HG03064 (cell line): Measurements from ENCODE around the gene CUX1.
"Not testable (repeated sequence)": the region's sequence is repeated elsewhere in the genome, so short reads cannot be mapped to it uniquely, and the experiment has no call there.

Source experiments
- ATAC-seq: cut with Tn5 transposase; IDR thresholded peaks from one replicate; pipeline ENCODE4 v1.9.1; 2021; ENCODE audit warnings: low read depth; ENCODE audit not compliant: unreplicated experiment

CUX1 gene

DNA sequence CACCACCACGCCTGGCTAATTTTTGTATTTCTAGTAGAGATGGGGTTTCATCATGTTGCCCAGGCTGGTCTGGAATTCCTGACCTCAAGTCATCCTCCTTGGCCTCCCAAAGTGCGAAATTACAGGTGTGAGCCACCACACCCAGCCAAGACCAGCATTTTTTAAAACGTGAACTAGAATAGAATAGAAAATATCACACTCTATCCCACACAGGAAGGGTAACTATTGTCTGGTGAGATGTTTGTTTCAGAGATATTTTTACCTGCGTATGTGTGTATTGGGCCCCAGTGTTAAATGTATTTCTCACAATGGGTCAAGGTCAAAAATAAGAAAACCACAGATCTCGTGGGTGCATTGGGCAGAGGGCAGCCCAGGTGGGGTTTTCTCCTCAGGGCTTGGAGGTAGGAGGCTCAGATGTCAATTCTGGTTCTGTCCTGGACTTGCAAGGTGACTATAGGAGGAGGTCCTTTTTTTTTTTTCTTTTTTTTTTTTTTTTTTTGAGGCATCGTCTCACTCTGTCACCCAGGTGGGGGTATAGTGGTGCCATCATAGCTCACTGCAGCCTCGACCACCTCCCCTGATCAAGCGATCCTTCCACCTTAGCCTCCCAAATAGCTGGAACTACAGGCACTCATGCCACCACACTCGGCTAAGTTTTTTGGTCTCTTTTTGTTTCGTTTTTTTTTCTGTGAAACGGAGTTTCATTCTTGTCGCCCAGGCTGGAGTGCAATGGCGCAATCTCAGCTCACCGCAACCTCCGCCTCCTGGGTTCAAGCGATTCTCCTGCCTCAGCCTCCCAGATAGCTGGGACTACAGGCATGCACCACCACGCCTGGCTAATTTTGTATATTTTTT lies 488.2 kb downstream of the CUX1 start:
- ATAC-seq, result peak; percentile 61

DNA sequence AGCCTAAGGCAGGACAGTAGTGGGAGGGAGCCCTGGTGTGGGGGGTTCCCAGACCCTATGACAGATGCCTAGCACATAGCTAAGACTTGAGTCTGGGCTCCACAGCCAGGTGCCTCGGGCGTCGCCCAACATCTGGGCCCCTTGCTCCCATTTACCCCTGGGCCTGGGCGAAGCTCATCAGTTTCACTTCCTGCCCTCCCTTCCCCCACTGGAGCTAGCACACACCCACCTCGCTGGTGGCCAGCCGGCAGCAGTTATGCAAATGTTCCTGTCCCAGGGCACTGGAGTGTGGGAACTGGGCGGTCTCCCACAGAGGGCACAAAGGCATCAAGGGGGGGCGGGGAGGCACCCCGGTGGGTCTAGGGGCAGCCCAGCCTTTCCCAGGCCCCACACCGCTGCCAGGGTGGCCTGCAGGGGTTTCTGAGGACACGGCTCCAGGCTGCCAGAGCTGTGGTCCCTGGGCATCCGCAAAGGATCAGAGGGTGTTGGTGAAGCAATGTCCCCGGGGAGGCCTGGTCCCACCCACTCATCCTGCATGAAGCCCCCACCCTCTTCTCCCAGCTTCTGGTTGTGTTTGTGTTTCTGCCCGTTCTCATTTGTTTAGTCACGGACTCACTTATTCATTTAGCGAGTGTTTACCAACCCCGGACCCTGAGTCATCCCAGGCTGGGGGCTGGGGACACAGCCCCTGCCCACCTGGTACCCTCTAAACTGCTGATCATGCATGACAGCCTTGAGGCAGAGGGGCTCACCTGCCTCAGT lies 489.7 kb downstream of the CUX1 start:
- ATAC-seq, result peak; percentile 46

DNA sequence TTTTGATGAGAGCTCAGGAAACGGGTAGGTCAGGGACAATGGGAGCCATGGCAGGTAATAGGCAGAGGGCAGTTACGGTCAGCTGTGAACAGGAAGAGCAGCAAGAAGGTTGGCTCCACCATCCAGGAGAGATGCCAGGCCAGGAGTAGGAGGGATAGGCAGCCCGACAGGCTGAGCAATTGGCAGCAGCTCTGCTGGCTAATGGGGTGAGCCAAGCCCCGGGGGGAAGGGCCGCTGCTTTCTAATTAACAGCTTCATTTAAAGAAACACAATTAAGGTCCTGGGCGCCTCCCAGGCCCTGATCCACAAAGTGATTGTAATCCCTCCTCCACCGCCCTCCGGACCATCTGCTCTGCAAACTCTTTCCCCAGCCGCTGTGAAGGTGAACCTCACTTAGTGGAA lies 493.0 kb downstream of the CUX1 start:
- ATAC-seq, result no peak

DNA sequence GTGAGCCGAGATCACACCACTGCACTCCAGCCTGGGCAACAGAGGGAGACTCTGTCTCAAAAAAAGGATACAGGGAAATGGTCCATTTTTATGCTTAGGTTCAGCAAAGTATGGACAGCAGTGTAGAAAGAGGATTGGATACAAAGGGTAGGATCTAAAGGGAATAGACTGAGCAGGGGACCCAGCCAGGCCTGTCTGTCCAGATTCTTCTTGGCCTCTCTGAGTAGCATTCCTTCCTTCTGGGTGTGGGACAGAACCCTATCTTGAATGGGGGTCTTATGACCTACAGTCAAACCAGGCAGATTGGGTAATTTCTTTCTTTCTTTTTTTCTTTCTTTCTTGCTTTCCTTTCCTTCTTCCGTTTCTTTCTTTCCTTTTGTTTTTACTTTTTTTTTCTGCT lies 494.9 kb downstream of the CUX1 start:
- no peak for ATAC-seq

DNA sequence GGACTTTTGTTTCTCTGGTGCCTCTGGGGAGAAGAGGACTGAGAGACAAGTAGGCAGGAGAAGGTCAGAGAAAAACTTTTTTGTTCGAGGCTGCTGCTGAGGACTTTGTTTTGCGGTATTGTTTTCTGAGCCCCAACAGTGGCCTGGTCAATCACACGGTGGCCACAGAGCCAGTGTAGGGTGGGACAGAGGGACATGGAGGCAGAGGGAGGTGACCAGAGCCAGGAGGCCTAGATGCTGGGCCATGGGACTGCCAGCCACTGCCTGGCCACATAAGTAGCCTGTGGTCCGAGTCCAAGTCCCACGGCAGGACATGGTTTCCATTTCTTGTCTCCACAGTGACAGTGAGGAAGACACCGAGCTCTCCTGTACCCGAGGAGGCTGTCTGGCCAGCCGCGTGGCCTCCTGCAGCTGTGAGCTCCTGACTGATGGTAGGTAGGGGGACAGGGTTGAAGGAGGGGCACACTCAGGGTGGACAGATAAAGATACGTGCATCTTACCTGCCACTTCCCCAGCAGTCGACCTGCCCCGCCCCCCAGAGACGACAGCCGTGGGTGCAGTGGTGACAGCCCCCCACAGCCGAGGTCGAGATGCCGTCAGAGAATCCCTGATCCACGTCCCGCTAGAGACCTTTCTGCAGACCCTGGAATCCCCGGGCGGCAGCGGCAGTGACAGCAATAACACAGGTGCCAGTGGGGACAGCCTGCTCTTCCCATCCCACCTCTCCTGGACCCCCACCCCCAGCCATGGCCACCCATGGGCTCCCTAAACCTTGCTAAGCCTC lies 496.8 kb downstream of the CUX1 start:
- ATAC-seq, result no peak

DNA sequence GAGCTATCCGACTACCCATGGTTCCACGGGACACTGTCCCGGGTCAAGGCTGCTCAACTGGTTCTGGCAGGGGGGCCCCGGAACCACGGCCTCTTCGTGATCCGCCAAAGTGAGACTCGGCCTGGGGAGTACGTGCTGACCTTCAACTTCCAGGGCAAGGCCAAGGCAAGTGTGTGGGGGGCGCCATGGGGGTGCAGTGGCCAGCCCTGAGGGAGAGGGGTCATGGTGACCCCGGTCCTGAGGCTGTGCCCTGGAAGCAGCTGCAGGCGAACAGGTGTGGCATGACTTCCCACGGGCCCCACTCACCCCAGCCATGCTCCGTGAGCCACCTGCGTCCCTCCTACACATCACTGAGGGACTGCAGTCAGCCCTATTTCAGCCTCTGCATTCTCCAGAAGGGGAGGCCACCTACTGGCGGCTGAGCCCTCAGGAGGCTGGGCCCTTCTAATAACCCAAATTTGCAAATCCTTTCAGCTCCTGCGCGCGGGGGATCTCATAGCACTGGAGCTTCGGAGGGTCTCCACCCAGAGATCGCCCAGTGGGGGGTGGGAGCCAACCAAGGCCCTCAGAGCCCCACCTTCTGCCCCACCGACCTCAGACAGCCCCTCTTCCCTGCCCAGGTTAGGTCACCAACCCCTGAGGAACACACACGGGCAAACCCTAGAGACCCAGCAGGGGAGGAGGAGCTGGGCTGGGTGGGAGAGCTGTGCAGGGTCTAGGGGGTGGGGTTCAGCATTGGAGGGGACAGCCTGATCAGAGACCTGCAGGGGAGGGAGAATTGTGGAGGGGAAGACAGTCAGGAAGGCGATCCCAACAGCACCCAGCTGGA lies 500.0 kb downstream of the CUX1 start:
- ATAC-seq, result no peak

DNA sequence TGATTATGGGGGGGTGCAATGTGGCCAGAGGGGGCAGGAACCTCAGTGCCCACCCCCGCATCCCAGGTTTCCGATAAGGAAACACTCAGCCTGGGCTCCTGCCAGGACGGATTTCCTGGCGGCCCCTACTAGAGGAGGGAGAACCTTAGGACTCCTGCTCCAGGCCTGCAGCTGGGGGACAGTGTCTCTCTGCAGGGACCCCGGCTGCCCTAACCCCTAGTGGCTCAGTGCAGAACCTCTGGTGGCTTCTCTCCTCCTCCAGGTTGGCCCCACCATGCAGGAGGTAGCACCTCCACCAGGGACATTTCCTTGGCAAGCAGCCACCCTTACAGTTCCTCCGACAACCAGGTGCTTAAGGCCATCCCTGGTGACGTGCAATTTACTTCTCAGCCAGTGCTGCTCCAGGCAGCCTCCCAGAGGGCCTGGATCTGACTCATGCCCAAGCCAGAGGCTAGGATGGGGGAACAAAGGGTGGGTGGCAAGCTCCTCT lies 501.1 kb downstream of the CUX1 start:
- no peak for ATAC-seq

DNA sequence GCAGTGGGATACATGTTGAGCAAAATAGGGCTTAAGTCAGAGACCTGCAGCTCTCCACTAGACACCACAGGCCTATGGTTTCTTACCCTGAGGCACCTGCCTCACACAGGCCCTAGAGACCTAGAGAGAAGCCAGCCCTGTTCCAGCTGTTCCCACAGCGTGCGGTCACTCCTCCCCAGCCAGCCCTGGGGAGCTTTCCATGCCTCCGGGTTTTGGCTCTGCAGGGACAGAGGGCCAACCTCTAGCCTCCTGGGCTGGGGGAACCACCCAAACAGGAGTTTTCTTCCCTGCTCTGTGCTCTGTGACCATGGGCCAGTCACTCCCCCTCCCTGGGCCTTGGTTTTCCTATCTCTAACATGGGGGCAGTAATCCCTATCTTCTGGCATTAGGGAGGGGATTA lies 502.2 kb downstream of the CUX1 start:
- ATAC-seq, result no peak

DNA sequence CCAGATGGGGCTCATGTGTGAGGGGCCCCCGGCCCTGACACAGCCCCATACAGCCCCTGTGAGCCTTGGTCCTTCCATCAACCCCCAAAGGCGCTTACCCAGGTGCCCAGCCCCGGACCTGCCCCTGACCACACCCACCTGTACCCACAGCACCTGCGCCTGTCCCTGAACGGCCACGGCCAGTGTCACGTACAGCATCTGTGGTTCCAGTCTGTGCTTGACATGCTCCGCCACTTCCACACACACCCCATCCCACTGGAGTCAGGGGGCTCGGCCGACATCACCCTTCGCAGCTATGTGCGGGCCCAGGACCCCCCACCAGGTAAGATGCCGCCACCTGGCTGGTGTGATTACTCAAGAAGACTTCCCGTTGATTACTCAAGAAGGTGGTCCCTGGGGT lies 502.8 kb downstream of the CUX1 start:
- no peak for ATAC-seq

DNA sequence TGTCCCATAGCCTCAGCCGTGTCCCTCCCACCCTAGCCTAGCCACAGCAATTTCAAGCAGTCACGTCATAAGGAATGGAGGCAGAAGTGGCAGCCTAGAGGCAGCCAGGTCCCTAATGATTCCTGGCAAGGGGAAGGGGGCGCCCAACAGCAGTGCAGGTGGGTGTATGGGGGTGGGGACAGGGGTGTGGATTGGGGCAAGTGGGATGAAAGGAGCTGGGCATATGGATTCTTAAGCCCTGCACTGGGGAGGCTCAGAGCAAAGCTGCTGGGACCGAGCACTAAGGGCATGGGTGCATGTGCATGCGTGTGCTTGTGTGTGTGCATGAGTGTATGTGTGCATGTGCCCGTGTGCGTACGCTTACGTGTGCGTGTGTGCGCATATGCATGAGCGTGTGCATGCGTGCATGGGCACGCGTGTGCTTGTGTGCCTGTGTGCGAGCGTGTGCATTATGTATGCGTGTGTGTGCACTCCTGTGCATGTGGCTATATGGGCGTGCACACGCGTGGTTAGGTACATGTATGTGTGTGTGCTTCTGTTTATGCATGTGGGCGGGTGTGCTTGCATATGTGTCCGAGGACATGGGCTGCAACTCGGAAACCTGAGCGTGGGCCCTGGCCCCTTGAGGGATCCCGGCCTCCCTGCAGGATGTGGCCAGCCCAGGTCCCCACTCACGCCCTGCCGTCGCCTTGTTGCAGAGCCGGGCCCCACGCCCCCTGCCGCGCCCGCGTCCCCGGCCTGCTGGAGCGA lies 503.4 kb downstream of the CUX1 start:
- no peak for ATAC-seq

DNA sequence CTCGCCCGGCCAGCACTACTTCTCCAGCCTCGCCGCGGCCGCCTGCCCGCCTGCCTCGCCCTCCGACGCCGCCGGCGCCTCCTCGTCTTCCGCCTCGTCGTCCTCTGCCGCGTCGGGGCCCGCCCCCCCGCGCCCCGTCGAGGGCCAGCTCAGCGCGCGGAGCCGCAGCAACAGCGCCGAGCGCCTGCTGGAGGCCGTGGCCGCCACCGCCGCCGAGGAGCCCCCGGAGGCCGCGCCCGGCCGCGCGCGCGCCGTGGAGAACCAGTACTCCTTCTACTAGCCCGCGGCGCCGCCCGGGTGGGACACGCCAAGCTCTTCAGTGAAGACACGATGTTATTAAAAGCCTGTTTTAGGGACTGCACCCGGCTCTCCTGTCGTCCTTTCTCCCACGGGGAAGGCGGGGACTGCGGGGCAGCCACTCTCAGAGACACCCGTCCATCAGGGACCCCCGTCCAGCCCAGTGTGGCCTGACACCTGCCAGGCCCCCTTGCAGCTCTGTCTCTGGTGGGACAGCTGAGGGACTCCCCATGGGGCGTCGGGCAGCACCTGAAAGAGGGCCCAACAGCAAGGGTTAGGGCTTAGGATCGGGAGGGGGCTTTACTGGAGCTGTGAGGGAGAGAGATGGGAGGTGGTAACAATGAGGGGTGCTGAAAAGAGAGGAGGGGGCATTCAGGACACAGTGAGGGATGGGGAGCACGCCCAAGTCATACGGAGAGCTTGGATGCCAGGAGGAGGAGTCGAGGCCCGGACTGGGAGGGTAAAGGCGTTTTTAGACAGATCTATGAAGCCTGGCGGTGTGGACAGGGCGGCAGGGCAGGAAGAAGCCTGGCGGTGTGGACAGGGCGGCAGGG lies 504.1 kb downstream of the CUX1 start:
- no peak for ATAC-seq

DNA sequence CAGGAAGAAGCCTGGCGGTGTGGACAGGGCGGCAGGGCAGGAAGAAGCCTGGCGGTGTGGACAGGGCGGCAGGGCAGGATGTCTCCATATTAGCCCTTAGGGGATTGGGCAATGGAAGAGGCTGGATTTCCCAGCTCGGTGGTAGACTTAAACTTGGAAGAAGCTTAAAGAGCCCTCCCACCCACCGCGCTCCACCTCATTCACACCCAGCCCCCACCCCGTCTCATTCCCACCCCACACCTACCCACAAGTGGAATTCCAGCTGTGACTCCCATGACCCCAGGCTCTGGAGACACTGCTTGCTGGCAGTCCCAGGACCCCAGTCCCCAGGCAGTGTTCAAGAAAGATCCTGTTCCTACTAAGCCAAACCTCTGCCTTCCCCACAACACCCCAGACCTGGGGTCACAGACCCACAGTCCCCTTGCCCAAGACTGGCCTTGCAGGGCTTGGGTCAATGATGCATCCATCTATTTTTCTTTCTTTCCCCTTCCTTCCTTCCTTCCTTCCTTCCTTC lies 504.8 kb downstream of the CUX1 start:
- no peak for ATAC-seq

DNA sequence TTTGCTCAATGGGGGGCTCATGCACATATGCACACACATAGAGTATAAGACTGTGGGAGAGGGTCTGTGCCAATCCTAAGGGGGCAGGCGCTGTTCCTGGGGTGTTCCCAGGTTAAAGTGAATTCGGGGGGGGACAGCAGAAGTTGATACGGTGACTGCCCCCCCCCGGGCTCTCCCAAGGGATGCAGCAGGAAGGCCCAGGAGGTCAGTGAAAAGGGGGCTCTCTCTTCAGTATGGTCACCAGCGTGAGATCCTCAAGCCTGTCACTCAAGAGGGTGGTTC lies 506.4 kb downstream of the CUX1 start:
- no peak for ATAC-seq

DNA sequence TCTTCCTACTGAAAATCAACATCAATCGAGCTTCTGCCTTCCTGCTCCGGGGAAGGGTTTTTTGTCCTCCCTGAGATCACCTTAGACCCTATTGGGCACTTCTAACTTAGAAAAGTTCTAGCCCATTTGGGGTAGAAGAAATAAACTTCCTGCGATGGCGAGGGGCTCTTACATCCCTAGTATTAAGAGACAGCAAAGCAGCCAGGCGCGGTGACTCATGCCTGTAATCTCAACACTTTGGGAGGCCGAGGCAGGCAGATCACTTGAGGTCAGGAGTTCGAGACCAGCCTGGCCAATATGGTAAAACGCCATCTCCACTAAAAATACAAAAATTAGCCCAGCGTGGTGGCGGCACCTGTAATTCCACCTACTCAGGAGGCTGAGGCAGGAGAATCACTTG lies 507.7 kb downstream of the CUX1 start:
- ATAC-seq, result not testable (repeated sequence)

DNA sequence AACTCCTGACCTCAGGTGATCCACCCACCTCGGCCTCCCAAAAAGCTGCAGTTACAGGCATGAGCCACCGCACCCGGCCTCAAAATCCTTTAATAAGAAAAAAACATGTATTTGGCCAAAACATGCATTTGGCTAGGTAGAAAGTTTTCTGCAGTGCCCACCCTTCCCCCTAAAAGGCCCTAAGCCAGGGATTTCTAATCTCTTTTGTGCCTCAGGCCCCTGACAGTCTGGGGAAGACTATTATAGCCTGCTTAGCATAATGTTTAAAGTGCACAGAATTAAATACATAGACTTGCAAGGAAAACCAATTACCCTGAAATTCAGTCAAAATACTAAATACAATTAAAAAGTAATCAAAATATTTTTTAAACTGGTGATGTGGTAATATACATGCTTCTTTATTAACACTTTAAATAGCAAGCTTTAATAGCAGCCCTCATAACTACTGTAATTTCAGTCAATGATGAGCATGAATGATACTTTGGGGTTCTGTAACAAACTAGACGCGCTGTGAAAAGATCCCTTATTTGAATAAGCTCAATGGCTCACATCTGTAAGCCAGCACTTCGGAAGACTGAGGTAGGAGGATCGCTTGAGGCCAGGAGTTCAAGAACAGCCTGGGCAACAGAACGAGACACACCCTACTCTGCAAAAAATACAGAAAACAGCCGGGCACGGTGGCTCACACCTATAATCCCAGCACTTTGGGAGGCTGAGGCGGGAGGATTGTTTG lies 508.9 kb downstream of the CUX1 start:
- ATAC-seq, result no peak

DNA sequence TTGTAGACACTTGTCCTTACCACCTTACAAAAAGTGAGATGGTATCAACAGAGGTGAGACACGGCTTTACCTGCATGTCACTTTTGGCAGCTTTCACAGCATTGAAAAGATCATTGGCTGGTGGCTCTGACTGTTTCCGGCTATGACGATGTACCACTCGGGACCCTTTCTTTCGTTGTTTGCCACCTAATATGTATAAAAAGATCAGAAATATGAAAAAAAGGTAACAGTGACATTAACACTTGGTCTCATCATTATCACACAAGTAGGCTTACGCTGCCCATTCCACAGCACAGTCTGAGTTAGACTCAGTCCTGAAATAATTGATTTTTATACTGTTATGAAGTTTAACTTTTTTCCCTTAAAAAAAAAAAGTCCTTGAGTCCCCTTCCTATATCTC lies 509.8 kb downstream of the CUX1 start:
- ATAC-seq, result not testable (repeated sequence)

DNA sequence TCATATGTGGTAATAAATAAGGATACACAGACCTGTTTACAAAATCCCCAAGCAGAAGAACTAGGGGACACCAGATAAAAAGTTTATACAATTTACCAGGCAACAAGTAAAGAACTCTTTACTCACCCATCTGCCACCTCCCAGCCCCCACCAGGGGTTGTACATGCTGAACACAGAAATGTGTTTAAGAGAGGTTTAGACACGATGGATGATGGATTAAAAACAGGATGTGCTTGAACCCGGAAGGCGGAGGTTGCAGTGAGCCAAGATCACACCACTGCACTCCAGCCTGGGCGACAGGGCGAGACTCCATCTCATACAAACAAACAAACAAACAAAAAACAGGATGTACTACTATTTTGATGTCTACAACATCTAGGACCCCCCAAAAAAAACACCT lies 511.4 kb downstream of the CUX1 start:
- ATAC-seq, result not testable (repeated sequence)

DNA sequence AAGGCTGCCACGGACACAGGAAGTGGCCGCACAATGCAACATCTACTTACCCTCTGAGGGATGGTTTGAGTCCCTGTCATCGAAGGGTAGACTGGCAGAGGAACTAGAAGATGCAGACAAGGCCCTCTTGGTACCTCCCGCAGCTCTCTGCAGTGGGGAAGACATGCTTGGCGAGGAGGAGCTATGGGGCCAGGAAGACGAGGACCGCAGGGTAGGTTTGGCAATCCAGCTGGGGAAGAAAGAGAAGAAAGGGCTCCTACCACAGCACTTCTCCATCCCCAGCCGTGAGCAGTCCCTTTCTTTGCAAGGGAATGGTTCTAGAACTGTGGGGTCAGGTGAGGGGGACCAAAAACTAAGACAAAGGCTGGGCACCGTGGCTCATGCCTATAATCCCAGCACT lies 511.9 kb downstream of the CUX1 start:
- not testable (repeated sequence) for ATAC-seq
